ENCODE results near the gene DNAJC15. TPM values are rescaled to one million over a fixed set of nuclear protein-coding genes. Genes with fewer than 3 reads are reported as not detected.

Gene DNAJC15
- total and polyA plus RNA-seq, 2 of the 8 experiments (the other 6 are each of a cell fraction or from before 2014, with no cell fraction given): 5.8 to 20.8 TPM

- no peaks in the 10 kb centered on the region for H4K20me1 ChIP-seq (replicated peaks in 1 of 2; ENCODE audit: control insufficient read depth in 1 of 2, insufficient read depth in 2 of 2, low read length in 2 of 2)
- H2AK5ac ChIP-seq (ENCODE audit: low read depth, low read length): no peak overlapping the region
- no peak for FAIRE-seq
- H2BK15ac ChIP-seq (ENCODE audit: low read length): no peak overlapping the region
- no peak overlapping the region for H2BK5ac ChIP-seq (ENCODE audit: low read depth, low read length)
- H3K14ac ChIP-seq (ENCODE audit: insufficient read length): no peak overlapping the region
- H3K4ac ChIP-seq (replicated peaks; ENCODE audit: insufficient read length, low read depth, low read length): no peak overlapping the region
- no peaks in the 10 kb centered on the region for H3K79me2 ChIP-seq (ENCODE audit: control insufficient read depth in 1 of 2, insufficient read depth in 2 of 2, low read length in 2 of 2)
- TF ChIP-seq EZH2 (IDR thresholded peaks at IDR 0.05; ENCODE audit: low read depth, low read length, severe bottlenecking): no peak
- 0 out of 2 replicates have a peak, but pooled peaks have one; percentile 43 for TF ChIP-seq TEAD4 (IDR thresholded peaks at IDR 0.05; ENCODE audit: low read depth, low read length)
- no peak for TF ChIP-seq USF2 (IDR thresholded peaks at IDR 0.05; ENCODE audit: low read length)
- TF ChIP-seq RAD21 (IDR thresholded peaks at IDR 0.05 in 1 of 2, conservative IDR thresholded peaks at IDR 0.05 in 1 of 2; ENCODE audit: low read depth in 2 of 2, low read length in 2 of 2): peak in 1 of 2 experiments; percentile 21; a peak in 2 of 4 replicates
- TF ChIP-seq EP300 (IDR thresholded peaks at IDR 0.05; ENCODE audit: borderline replicate concordance in 1 of 2, low read depth in 2 of 2, low read length in 2 of 2): no peak
- TF ChIP-seq E2F6 (IDR thresholded peaks at IDR 0.05): peak; percentile 28; the same call in 1 of the 2 replicates
- peak; percentile 51 for TF ChIP-seq MAX (IDR thresholded peaks at IDR 0.05)
- no peak overlapping the region for H3K4me2 ChIP-seq (ENCODE audit: insufficient read depth in 1 of 2, low read depth in 2 of 2, low read length in 2 of 2)
- H3K9me3 ChIP-seq (ENCODE audit: insufficient read depth in 2 of 2, low read depth in 1 of 2, low read length in 1 of 2): no peaks in the 10 kb centered on the region
- peak overlapping the region; percentile 53; the same call in 1 of the 2 replicates for H3K18ac ChIP-seq (ENCODE audit: extremely low read depth, low read length)
- no peaks in the 10 kb centered on the region for H3K27me3 ChIP-seq (replicated peaks in 1 of 4; ENCODE audit: control insufficient read depth in 3 of 4, extremely low read depth in 1 of 4, insufficient read depth in 3 of 4, low read length in 3 of 4)
- H3K56ac ChIP-seq (replicated peaks; ENCODE audit: insufficient read length, low read depth, low read length): no peak overlapping the region
- H3K4me3 ChIP-seq (ENCODE audit: extremely low read depth in 1 of 4, insufficient read depth in 2 of 4, low read depth in 3 of 4, low read length in 4 of 4): no peak overlapping the region
- ChIA-PET CTCF (ENCODE audit: partially characterized antibody) (interaction anchor here (0.6 to 3.8 kb wide), 5 partner anchors 10 to 165 kb away, joined by 3 to 22 read pairs (median 4); no protein-coding TSS in a partner anchor), POLR2A (ENCODE audit: partially characterized antibody) (interaction anchor here (2.5 kb wide), 1 partner anchor 8 kb away, joined by 11 read pairs; no protein-coding TSS in a partner anchor)
- H3K79me1 ChIP-seq (ENCODE audit: low read depth, low read length): no peaks in the 10 kb centered on the region
- no peak overlapping the region for H3K27ac ChIP-seq (ENCODE audit: low read depth, low read length)
- no peak overlapping the region for H3K9ac ChIP-seq (replicated peaks in 1 of 4; ENCODE audit: extremely low read depth in 1 of 4, low read depth in 3 of 4, low read length in 3 of 4)
- no peak overlapping the region for H2BK120ac ChIP-seq (replicated peaks; ENCODE audit: low read depth, low read length)
- no peaks in the 10 kb centered on the region for H3K36me3 ChIP-seq (ENCODE audit: control insufficient read depth in 2 of 4, insufficient read depth in 4 of 4, low read length in 3 of 4)
- no peaks in the 10 kb centered on the region for H3K23me2 ChIP-seq (ENCODE audit: low read depth, low read length)
- H4K5ac ChIP-seq (ENCODE audit: insufficient read length, low read depth, low read length): no peak overlapping the region
- no peak overlapping the region for H4K91ac ChIP-seq (replicated peaks; ENCODE audit: insufficient read length, low read length)
- H2AFZ ChIP-seq (ENCODE audit: low read length): no peak overlapping the region
- H4K8ac ChIP-seq (ENCODE audit: extremely low read depth, insufficient read depth, low read length): no peak overlapping the region
- no peak for DNase-seq (ENCODE audit: low read depth in 1 of 2, low spot score in 2 of 2)
- H2BK12ac ChIP-seq (ENCODE audit: low read depth, low read length): no peak overlapping the region; the same call in 1 of the 2 replicates
- no peak overlapping the region for H3K23ac ChIP-seq (ENCODE audit: insufficient read length)
- H3K4me1 ChIP-seq (replicated peaks in 1 of 4; ENCODE audit: control insufficient read depth in 3 of 4, insufficient read depth in 4 of 4, low read length in 3 of 4): peaks cover 3 to 14% (median 8%) of the 10 kb centered on the region in 4 experiments; a peak in 5 of 7 replicates
- 72% methylated on average over 4 of the region's 4 CpGs; no CpG with 5 or more reads in 1 of the 2 experiments for WGBS, 2 experiments (ENCODE audit: extremely low coverage in 1 of 2, insufficient coverage in 1 of 2, insufficient read length in 1 of 2, insufficient replicate concordance in 2 of 2, low coverage in 1 of 2, low lambda C conversion rate in 2 of 2, missing lambda C conversion rate in 1 of 2)
- no peak overlapping the region for H2BK20ac ChIP-seq (ENCODE audit: low read length)
Observed at GRCh38 chr13:43133792-43134191, 110.4 kb downstream of the DNAJC15 start.
